Ovary (tissue), 10 donors: ENCODE measurements around the gene SP6. TPM values are rescaled to one million over a fixed set of nuclear protein-coding genes. Genes with fewer than 3 reads are reported as not detected.

Experiments used
- DNase-seq, 5 donors: peaks; one replicate each; pipeline ENCODE4 v3.0.0-alpha.2; 2019 to 2020
- H3K27ac ChIP-seq, 2 donors: fragments of 200-600 bp; one replicate each; pipeline versions ENCODE4 v1.5.1 to v1.8.0; 2019 to 2022
- H3K27me3 ChIP-seq: fragments of 200-600 bp; one replicate; pipeline ENCODE4 v1.8.0; 2022
- H3K36me3 ChIP-seq: fragments of 200-600 bp; sonication (generic); one replicate; pipeline ENCODE4 v1.5.1; 2019
- H3K4me1 ChIP-seq: one replicate; pipeline ENCODE4 v1.8.1; 2013; ENCODE audit warnings: mild to moderate bottlenecking, moderate library complexity; ENCODE audit not compliant: insufficient read depth
- H3K4me3 ChIP-seq: fragments of 200-600 bp; sonication (generic); one replicate; pipeline ENCODE4 v1.5.1; 2017
- H3K9me3 ChIP-seq, 2 donors: fragments of 200-600 bp in 1 of 2; sonication (generic) in 1 of 2; one replicate each; pipeline versions ENCODE4 v1.5.1 to v1.8.1; 2013 to 2019; ENCODE audit warnings: mild to moderate bottlenecking in 1 of 2, moderate library complexity in 1 of 2
- CTCF ChIP-seq, 3 donors: fragments of 450-650 bp in 2 of 3; fragments of 200-600 bp in 1 of 3; IDR thresholded peaks; one replicate each; pipeline versions ENCODE4 v1.5.1 to v1.8.0; 2016 to 2022; ENCODE audit warnings: antibody characterized with exemption in 3 of 3, mild to moderate bottlenecking in 1 of 3
- EP300 ChIP-seq: sonication (generic); formaldehyde crosslinking; IDR thresholded peaks from one replicate; pipeline ENCODE4 v1.6.1; 2017; ENCODE audit warnings: antibody characterized with exemption
- POLR2A ChIP-seq: fragments of 450-650 bp; IDR thresholded peaks from one replicate; pipeline ENCODE4 v1.6.1; 2017; ENCODE audit warnings: antibody characterized with exemption, mild to moderate bottlenecking, moderate library complexity
- WGBS, 3 donors: extraction: QIAGEN DNeasy Blood & Tissue Kit in 1 of 3; methylation state at CpG; one replicate each; pipeline versions ENCODE4 v1.1.5 to v1.1.7; 2013 to 2017; 5-methylcytosine and 5-hydroxymethylcytosine counted together
- intact Hi-C, 4 donors: fragments of 100-400 bp; cut with DNase I; formaldehyde crosslinking; loops; one replicate each; pipeline versions ENCODE4 v1.11.0 to v1.15.1; 2022 to 2023
- long read RNA-seq, 3 donors: library from polyadenylated mRNA in 2 of 3; unstranded in 2 of 3; transcript quantifications; one replicate each; pipeline ENCODE4 v2.0.0 and lab custom pipeline, GENCODE V29; 2021 to 2026
- polyA plus RNA-seq, 2 donors: library from polyadenylated mRNA; stranded (reverse); fragments of 200-250 nt in 1 of 2; fragments of 350-450 nt in 1 of 2; fragmentation: Illumina TruSeq in 1 of 2; extraction: RNeasy Lipid Tissue Mini Kit (QIAGEN cat#74804) in 1 of 2; gene quantifications; one replicate each; pipeline ENCODE4 v1.2.3, GENCODE V29; 2013 to 2014
- total RNA-seq, 7 donors: library from RNA; depleted of rRNA in 2 of 7; stranded (reverse); fragments of >200 nt in 2 of 7; fragmentation: NEBNext Ultra II Directional in 3 of 7; extraction: Animal tissue kit (Norgen Biotek cat#: 25700) in 3 of 7; gene quantifications; one replicate each; pipeline versions ENCODE4 v1.1.0 to v1.2.4, GENCODE V29; 2016 to 2023
- donor health status: DM: no; HTN: no; CAD: no; lungs with moderate emphysema.
- donor health status: DM: no; HTN: no; CAD: no.
- donor health status: Bipolar disorder and iron deficiency.
- donor health status: DM: yes; HTN: yes; CAD: no.
- donor health status: DM: no; HTN: no; CAD: no.
- donor health status: DM: yes; HTN: yes; CAD: no.

SP6 gene
- total RNA-seq (1 to 10 TPM in 5 of 7 donors, under 1 TPM in 2; 0.66 to 4.3 (median 1.3) TPM), polyA plus RNA-seq (1 to 10 TPM in 1 of 2 donors, under 1 TPM in 1; 0.25 to 1.1 TPM)
- long read RNA-seq, donor 1, partial matches to known transcripts = 0 of 3 reads
- long read RNA-seq, donor 1, other reads (novel, unspliced or antisense) = 3 of 3 reads
- long read RNA-seq, donor 2 = 0 reads
- long read RNA-seq, donor 3, partial matches to known transcripts = 0 of 3 reads
- long read RNA-seq, donor 3, other reads (novel, unspliced or antisense) = 2 of 3 reads

GRCh38 chr17:47850692-47851573 is at the start of gene SP6:
Gene SP6, minus strand, starts transcription at chr17:47851163. Its CDS starts 2,734 bp downstream, at chr17:47848429.
- WGBS, 3 donors = 5 to 7% (median 7%) methylated on average over 59 to 71 of the region's 71 CpGs
- Histone ChIP-seq H3K36me3 (no peaks in the 10 kb centered on the region), H3K4me1 (peaks cover 2% of the 10 kb centered on the region), H3K27ac (no peak within 1 kb of the TSS), H3K4me3 (peak within 1 kb of the TSS; percentile 33), H3K9me3 (no peaks in the 10 kb centered on the region), H3K27me3 (no peaks in the 10 kb centered on the region)
- DNase-seq = peak; percentile 57 to 74 (median 68)
- TF ChIP-seq CTCF (IDR thresholded peaks at IDR 0.05) = no peak
- no peak for TF ChIP-seq POLR2A
- TF ChIP-seq EP300 = no peak
- intact Hi-C loops = no loop called here

- no peak overlapping the region for H3K27ac ChIP-seq
- H3K4me3 ChIP-seq = no peak overlapping the region
- no peaks in the 10 kb centered on the region for H3K9me3 ChIP-seq
- intact Hi-C loops = loop anchor here in 1 of 4 donors (5.0 to 10.0 kb wide), 2 partner anchors 45 to 73 kb away; partner anchors contain the start of genes CDK5RAP3 and PNPO
- peaks cover 4% of the 10 kb centered on the region for H3K4me1 ChIP-seq
- no peaks in the 10 kb centered on the region for H3K36me3 ChIP-seq
- TF ChIP-seq CTCF (IDR thresholded peaks at IDR 0.05) (no peak), POLR2A (no peak), EP300 (no peak)
- DNase-seq = peak in 1 of 5 donors; percentile 12
- H3K27me3 ChIP-seq = no peaks in the 10 kb centered on the region
- WGBS, 3 donors = 78 to 88% (median 85%) methylated on average over 5 of the region's 5 CpGs
These were observed 48.7 kb upstream of the SP6 start for GRCh38 chr17:47899643-47900042.

DNA sequence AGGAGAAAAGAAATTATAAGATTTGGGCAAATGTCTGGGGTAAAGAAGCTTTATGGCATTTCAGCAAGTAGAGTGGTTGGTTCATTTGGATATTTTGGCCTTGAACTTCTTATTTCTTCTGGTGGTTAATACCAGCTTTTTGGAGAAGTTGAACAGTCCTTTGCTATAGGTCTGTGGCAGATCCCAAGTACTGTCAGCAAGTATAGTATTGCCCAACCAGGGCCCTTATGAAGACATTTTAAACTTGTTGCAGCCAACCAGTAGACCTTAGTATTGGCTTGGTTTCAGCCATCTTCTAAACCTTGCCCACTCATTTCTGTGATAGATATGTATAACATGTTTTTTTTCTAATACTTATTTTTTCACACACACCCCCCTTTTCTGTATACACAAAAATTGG is 47.3 kb upstream of the SP6 start:
- Histone ChIP-seq H3K4me3 (no peak overlapping the region), H3K36me3 (no peaks in the 10 kb centered on the region), H3K27ac (no peak overlapping the region), H3K4me1 (peaks cover 3% of the 10 kb centered on the region), H3K9me3 (no peaks in the 10 kb centered on the region), H3K27me3 (no peaks in the 10 kb centered on the region)
- no peak for DNase-seq
- intact Hi-C loops = loop anchor here in 1 of 4 donors (5.0 to 10.0 kb wide), 2 partner anchors 47 to 74 kb away; partner anchors contain the start of genes CDK5RAP3 and PNPO
- TF ChIP-seq EP300 = no peak

DNA sequence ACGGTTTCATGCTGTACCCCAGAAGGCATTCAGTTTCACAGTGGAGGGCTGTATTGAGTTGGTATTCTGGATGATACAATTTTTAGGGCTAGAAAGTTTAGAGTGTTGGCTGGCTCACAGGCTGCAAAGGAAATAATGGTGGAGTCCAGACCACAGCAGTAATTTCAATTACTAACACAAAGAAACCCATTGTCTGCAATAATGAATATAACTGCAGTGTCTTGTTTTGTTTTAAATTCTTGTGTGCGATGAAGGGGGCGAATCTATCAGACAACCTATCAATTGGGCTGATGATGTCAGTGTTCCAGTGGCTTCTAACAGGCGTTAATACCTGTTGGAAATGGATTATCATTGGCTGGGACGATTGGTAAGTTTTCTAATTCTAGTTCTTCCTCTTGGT is 46.6 kb upstream of the SP6 start:
- no peaks in the 10 kb centered on the region for H3K9me3 ChIP-seq
- no peak overlapping the region for H3K27ac ChIP-seq
- H3K27me3 ChIP-seq = no peaks in the 10 kb centered on the region
- WGBS, 3 donors = 81 to 86% (median 82%) methylated on average over 5 of the region's 5 CpGs
- H3K4me1 ChIP-seq = peaks cover 3% of the 10 kb centered on the region
- DNase-seq = no peak
- no peak overlapping the region for H3K4me3 ChIP-seq
- TF ChIP-seq POLR2A (no peak), EP300 (no peak), CTCF (IDR thresholded peaks at IDR 0.05) (no peak)
- H3K36me3 ChIP-seq = no peaks in the 10 kb centered on the region
- intact Hi-C loops = loop anchor here in 1 of 4 donors (5.0 to 10.0 kb wide), 2 partner anchors 47 to 75 kb away; partner anchors contain the start of genes CDK5RAP3 and PNPO
